A549 (cell line): ENCODE measurements around the gene GMDS.

Experiments
- CEBPB ChIP-seq, 2 experiments: fragments of >200 bp in 1 of 2; sonication (Bioruptor Twin) in 1 of 2; formaldehyde crosslinking in 1 of 2; IDR thresholded peaks; 2 replicates each; pipeline ENCODE4 v1.6.1; 2012 to 2016
- CHD2 ChIP-seq: fragments of 150-350 bp; IDR thresholded peaks from 2 replicates; pipeline ENCODE4 v1.6.1; 2014; ENCODE audit warnings: low read length; ENCODE audit not compliant: partially characterized antibody
- ELK1 ChIP-seq: fragments of 150-350 bp; IDR thresholded peaks from 2 replicates; pipeline ENCODE4 v1.6.1; 2014; ENCODE audit warnings: low read depth, mild to moderate bottlenecking, low read length
- ESRRA ChIP-seq: fragments of 150-350 bp; IDR thresholded peaks from 2 replicates; pipeline ENCODE4 v1.6.1; 2014; ENCODE audit warnings: mild to moderate bottlenecking, low read length, borderline replicate concordance
- HEYL ChIP-seq: fragments of 250-450 bp; sonication (Bioruptor Pico); IDR thresholded peaks from 2 replicates; pipeline ENCODE4 v1.8.0; 2021; ENCODE audit warnings: mild to moderate bottlenecking, moderate library complexity
- NPAS2 ChIP-seq: fragments of 250-450 bp; sonication (Bioruptor Pico); IDR thresholded peaks from 2 replicates; pipeline ENCODE4 v1.8.0; 2022; ENCODE audit warnings: mild to moderate bottlenecking, moderate library complexity, borderline replicate concordance
- POLR2A ChIP-seq: IDR thresholded peaks from 2 replicates; pipeline ENCODE4 v1.6.1; 2012; ENCODE audit warnings: mild to moderate bottlenecking, low read length
- SMC3 ChIP-seq: fragments of >200 bp; sonication (Bioruptor Twin); formaldehyde crosslinking; IDR thresholded peaks from 3 replicates; pipeline ENCODE4 v1.6.1; 2018; ENCODE audit warnings: inconsistent platforms
- TF ChIP-seq, protein P1 (sequence below): fragments of >200 bp; sonication (Bioruptor Twin); formaldehyde crosslinking; IDR thresholded peaks from 3 replicates; pipeline ENCODE4 v1.5.1; 2016
- TF ChIP-seq, protein P2 (sequence below): fragments of >200 bp; sonication (Bioruptor Twin); formaldehyde crosslinking; IDR thresholded peaks from 3 replicates; pipeline ENCODE4 v1.6.1; 2016

DNA sequence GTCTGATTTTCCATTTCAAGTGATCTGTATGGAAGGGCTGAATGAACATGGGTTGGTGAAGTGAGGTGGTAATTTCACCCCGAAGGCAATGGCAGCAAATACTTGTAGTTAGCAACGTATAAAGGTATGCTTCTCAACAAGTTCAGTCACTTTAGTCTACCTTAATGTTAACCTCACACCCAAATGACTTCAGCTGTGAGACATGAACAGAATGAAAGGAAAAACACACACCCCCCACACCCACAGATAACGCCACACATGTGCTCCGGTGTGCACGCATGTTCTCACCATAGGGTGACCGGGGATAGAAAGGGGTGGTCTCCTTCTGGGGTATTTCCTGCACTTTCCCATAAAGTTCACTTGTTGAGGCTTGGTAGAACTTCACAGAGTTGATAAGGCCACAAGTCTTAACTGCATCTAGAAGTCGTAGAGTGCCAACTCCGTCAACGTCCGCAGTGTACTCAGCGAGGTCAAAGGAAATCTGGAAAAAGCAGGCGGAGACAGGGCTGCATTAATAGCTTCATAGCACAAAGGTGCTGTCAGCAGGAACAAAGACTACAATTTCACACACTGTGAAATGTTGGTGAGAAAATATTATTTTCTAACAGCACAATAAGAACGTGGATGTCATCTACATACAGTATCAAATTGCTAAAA, 284.8 kb downstream of the GMDS start:
- TF ChIP-seq HEYL (CRISPR knock-in tag) (no peak), SMC3 (no peak), POLR2A (no peak), CHD2 (no peak), CEBPB (IDR thresholded peaks at IDR 0.05) (no peak), NPAS2 (CRISPR knock-in tag) (no peak), ELK1 (no peak), ESRRA (no peak)
- TF ChIP-seq, protein P1, sequence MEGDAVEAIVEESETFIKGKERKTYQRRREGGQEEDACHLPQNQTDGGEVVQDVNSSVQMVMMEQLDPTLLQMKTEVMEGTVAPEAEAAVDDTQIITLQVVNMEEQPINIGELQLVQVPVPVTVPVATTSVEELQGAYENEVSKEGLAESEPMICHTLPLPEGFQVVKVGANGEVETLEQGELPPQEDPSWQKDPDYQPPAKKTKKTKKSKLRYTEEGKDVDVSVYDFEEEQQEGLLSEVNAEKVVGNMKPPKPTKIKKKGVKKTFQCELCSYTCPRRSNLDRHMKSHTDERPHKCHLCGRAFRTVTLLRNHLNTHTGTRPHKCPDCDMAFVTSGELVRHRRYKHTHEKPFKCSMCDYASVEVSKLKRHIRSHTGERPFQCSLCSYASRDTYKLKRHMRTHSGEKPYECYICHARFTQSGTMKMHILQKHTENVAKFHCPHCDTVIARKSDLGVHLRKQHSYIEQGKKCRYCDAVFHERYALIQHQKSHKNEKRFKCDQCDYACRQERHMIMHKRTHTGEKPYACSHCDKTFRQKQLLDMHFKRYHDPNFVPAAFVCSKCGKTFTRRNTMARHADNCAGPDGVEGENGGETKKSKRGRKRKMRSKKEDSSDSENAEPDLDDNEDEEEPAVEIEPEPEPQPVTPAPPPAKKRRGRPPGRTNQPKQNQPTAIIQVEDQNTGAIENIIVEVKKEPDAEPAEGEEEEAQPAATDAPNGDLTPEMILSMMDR, result no peak
- TF ChIP-seq, protein P2, sequence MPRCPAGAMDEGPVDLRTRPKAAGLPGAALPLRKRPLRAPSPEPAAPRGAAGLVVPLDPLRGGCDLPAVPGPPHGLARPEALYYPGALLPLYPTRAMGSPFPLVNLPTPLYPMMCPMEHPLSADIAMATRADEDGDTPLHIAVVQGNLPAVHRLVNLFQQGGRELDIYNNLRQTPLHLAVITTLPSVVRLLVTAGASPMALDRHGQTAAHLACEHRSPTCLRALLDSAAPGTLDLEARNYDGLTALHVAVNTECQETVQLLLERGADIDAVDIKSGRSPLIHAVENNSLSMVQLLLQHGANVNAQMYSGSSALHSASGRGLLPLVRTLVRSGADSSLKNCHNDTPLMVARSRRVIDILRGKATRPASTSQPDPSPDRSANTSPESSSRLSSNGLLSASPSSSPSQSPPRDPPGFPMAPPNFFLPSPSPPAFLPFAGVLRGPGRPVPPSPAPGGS, result no peak
